ENCODE measurements around the gene PARN. TPM values are rescaled to one million over a fixed set of nuclear protein-coding genes. Genes with fewer than 3 reads are reported as not detected.

PARN gene
- total and polyA plus RNA-seq, 2 of the 8 experiments (the other 6 are each of a cell fraction or from before 2014, with no cell fraction given) = 24.5 to 44.6 TPM

- no peak for TF ChIP-seq ATF2 (IDR thresholded peaks at IDR 0.05; ENCODE audit: low read length)
- no peak for TF ChIP-seq ASH2L (IDR thresholded peaks at IDR 0.05; ENCODE audit: low read length)
These were observed 205.5 kb downstream of the PARN start (continued) for GRCh38 chr16:14424595-14424994.
